Measurements from ENCODE around the gene GALNTL6. TPM values are rescaled to one million over a fixed set of nuclear protein-coding genes. Genes with fewer than 3 reads are reported as not detected.

Gene GALNTL6
- total and polyA plus RNA-seq, 2 donors (not counting 1 experiment from before 2014, with no cell fraction given): 0.99 to 1.1 TPM

- Histone ChIP-seq H4K20me1 (ENCODE audit: control insufficient read depth, insufficient read depth, low read length, poor library complexity, severe bottlenecking) (no peaks in the 10 kb centered on the region), H3K4me2 (replicated peaks; ENCODE audit: low read depth, low read length, poor library complexity, severe bottlenecking) (no peak overlapping the region), H3K4me1 (ENCODE audit: control insufficient read depth in 2 of 2, insufficient read depth in 2 of 2, low read length in 2 of 2) (no peaks in the 10 kb centered on the region), H3K4me3 (ENCODE audit: control extremely low read depth in 1 of 5, extremely low read depth in 1 of 5, insufficient read depth in 1 of 5, low read depth in 2 of 5, low read length in 4 of 5) (no peak overlapping the region), H3K9ac (ENCODE audit: low read length) (no peak overlapping the region), H3K79me2 (ENCODE audit: control insufficient read depth, insufficient read depth, low read length) (no peaks in the 10 kb centered on the region), H3K36me3 (replicated peaks in 1 of 2; ENCODE audit: control extremely low read depth in 1 of 2, control insufficient read depth in 1 of 2, extremely low read depth in 1 of 2, insufficient read depth in 2 of 2, low read length in 1 of 2) (no peaks in the 10 kb centered on the region), H2AFZ (ENCODE audit: insufficient read depth, low read depth, low read length, poor library complexity, severe bottlenecking) (no peak overlapping the region), H3K27ac (ENCODE audit: low read length in 2 of 2) (no peak overlapping the region), H3K27me3 (replicated peaks in 1 of 4; ENCODE audit: control extremely low read depth in 1 of 4, control insufficient read depth in 3 of 4, insufficient read depth in 4 of 4, low read length in 3 of 4) (no peaks in the 10 kb centered on the region), H3K9me3 (ENCODE audit: control extremely low read depth in 1 of 3, control insufficient read depth in 2 of 3, insufficient read depth in 1 of 3, low read length in 2 of 3) (peaks cover 0 to 7% (median 0%) of the 10 kb centered on the region in 3 donors)
- CTCF ChIA-PET: interaction anchor here (0.7 to 5.7 kb wide), 13 partner anchors 10 to 310 kb away, joined by 3 to 68 read pairs (median 4); partner anchors contain the start of gene HMGB2
- H3K9me3 Mint-ChIP-seq (ENCODE audit: insufficient read depth): no peaks in the 10 kb centered on the region
- no peak for DNase-seq
- peaks cover 3% of the 10 kb centered on the region for H3K27me3 Mint-ChIP-seq
- H3K4me1 Mint-ChIP-seq: no peaks in the 10 kb centered on the region
- ATAC-seq (ENCODE audit: low read depth): no peak
- TF ChIP-seq CTCF (IDR thresholded peaks at IDR 0.05) (no peak), EZH2 (IDR thresholded peaks at IDR 0.05; ENCODE audit: borderline replicate concordance, insufficient read depth, low read depth, low read length, poor library complexity, severe bottlenecking) (no peak)
- intact Hi-C loops (cut with micrococcal nuclease): no loop called here
- H3K4me3 Mint-ChIP-seq: no peak overlapping the region
- H3K27ac Mint-ChIP-seq: no peak overlapping the region
- POLR2A ChIA-PET: no interaction called here
Measured at GRCh38 chr4:173024203-173024602, 1211.0 kb downstream of the GALNTL6 start.

- Mint-ChIP-seq H3K4me3 (no peak overlapping the region), H3K27me3 (peaks cover 2% of the 10 kb centered on the region), H3K27ac (no peak overlapping the region), H3K4me1 (no peaks in the 10 kb centered on the region), H3K9me3 (ENCODE audit: insufficient read depth) (no peaks in the 10 kb centered on the region)
- Histone ChIP-seq H3K4me1 (ENCODE audit: control insufficient read depth in 2 of 2, insufficient read depth in 2 of 2, low read length in 2 of 2) (no peaks in the 10 kb centered on the region), H3K4me2 (replicated peaks; ENCODE audit: low read depth, low read length, poor library complexity, severe bottlenecking) (no peak overlapping the region), H3K27me3 (replicated peaks in 1 of 4; ENCODE audit: control extremely low read depth in 1 of 4, control insufficient read depth in 3 of 4, insufficient read depth in 4 of 4, low read length in 3 of 4) (no peaks in the 10 kb centered on the region), H4K20me1 (ENCODE audit: control insufficient read depth, insufficient read depth, low read length, poor library complexity, severe bottlenecking) (no peaks in the 10 kb centered on the region), H3K79me2 (ENCODE audit: control insufficient read depth, insufficient read depth, low read length) (no peaks in the 10 kb centered on the region), H3K9me3 (ENCODE audit: control extremely low read depth in 1 of 3, control insufficient read depth in 2 of 3, insufficient read depth in 1 of 3, low read length in 2 of 3) (peaks cover 0 to 7% (median 0%) of the 10 kb centered on the region in 3 donors), H3K36me3 (replicated peaks in 1 of 2; ENCODE audit: control extremely low read depth in 1 of 2, control insufficient read depth in 1 of 2, extremely low read depth in 1 of 2, insufficient read depth in 2 of 2, low read length in 1 of 2) (no peaks in the 10 kb centered on the region), H2AFZ (ENCODE audit: insufficient read depth, low read depth, low read length, poor library complexity, severe bottlenecking) (peak overlapping the region; percentile 5), H3K9ac (ENCODE audit: low read length) (no peak overlapping the region), H3K4me3 (ENCODE audit: control extremely low read depth in 1 of 5, extremely low read depth in 1 of 5, insufficient read depth in 1 of 5, low read depth in 2 of 5, low read length in 4 of 5) (no peak overlapping the region), H3K27ac (ENCODE audit: low read length in 2 of 2) (no peak overlapping the region)
- TF ChIP-seq EZH2 (IDR thresholded peaks at IDR 0.05; ENCODE audit: borderline replicate concordance, insufficient read depth, low read depth, low read length, poor library complexity, severe bottlenecking): no peak
- TF ChIP-seq CTCF (IDR thresholded peaks at IDR 0.05): peak; percentile 64
- ChIA-PET POLR2A (interaction anchor here (0.6 kb wide), 1 partner anchor 346 kb away, joined by 9 read pairs; the partner anchor contains the start of gene SAP30), CTCF (interaction anchor here (0.6 to 5.7 kb wide), 5 partner anchors 11 to 276 kb away, joined by 3 to 68 read pairs (median 12); no protein-coding TSS in a partner anchor)
- DNase-seq (peak; percentile 51), ATAC-seq (ENCODE audit: low read depth) (peak; percentile 31)
- WGBS (ENCODE audit: insufficient coverage): 92% methylated on average over 1 of the region's 1 CpG
- intact Hi-C loops (cut with micrococcal nuclease): loop anchor here (1.0 to 5.0 kb wide), 2 partner anchors 232 to 277 kb away; no protein-coding TSS in a partner anchor
Measured at GRCh38 chr4:173025131-173025530, 1211.9 kb downstream of the GALNTL6 start.
